GM06990 (cell line): Measurements from ENCODE around the gene FAM78B.

Source experiments
- DNase-seq: peaks from one replicate; pipeline ENCODE4 v3.0.0-alpha.2; 2011; ENCODE audit not compliant: insufficient read length; ENCODE audit errors: extremely low read depth
- H3K27me3 ChIP-seq: replicated peaks from 2 replicates; pipeline ENCODE4 v1.6.0; 2011; ENCODE audit warnings: low read length; ENCODE audit not compliant: control insufficient read depth, insufficient read depth
- H3K36me3 ChIP-seq: 2 replicates; pipeline ENCODE4 v1.5.1; 2011; ENCODE audit warnings: low read length; ENCODE audit not compliant: control insufficient read depth, insufficient read depth
- H3K4me3 ChIP-seq: replicated peaks from 2 replicates; pipeline ENCODE4 v1.5.1; 2011; ENCODE audit warnings: low read depth, mild to moderate bottlenecking, control low read depth, low read length
- TF ChIP-seq, protein P1 (sequence below): IDR thresholded peaks from 2 replicates; pipeline ENCODE4 v1.5.1; 2011; ENCODE audit warnings: low read length, control low read depth, mild to moderate bottlenecking, inconsistent platforms; ENCODE audit not compliant: insufficient read depth, poor library complexity, severe bottlenecking

FAM78B gene

DNA sequence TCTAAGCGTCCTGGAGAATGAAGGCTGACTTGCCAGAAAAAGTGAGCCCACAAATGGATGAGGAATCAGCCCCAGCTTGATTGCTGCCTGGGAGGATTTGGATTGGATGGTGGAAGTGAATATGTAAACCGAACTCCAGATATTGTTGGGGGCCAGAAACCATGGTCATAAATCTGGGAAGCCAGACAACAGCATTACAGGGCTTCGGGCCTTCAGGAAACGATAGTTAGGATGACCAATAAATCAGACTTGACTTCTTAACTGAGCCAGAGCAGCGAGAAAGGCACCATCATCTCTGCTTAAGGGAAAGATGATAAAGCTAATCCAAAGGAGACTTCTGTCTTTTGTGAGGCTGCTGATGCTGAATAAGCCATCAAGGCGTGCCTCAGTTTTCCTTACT lies 26.6 kb downstream of the FAM78B start:
- H3K36me3 ChIP-seq, result no peaks in the 10 kb centered on the region
- H3K4me3 ChIP-seq, result no peak overlapping the region
- no peaks in the 10 kb centered on the region for H3K27me3 ChIP-seq
- TF ChIP-seq, protein P1, sequence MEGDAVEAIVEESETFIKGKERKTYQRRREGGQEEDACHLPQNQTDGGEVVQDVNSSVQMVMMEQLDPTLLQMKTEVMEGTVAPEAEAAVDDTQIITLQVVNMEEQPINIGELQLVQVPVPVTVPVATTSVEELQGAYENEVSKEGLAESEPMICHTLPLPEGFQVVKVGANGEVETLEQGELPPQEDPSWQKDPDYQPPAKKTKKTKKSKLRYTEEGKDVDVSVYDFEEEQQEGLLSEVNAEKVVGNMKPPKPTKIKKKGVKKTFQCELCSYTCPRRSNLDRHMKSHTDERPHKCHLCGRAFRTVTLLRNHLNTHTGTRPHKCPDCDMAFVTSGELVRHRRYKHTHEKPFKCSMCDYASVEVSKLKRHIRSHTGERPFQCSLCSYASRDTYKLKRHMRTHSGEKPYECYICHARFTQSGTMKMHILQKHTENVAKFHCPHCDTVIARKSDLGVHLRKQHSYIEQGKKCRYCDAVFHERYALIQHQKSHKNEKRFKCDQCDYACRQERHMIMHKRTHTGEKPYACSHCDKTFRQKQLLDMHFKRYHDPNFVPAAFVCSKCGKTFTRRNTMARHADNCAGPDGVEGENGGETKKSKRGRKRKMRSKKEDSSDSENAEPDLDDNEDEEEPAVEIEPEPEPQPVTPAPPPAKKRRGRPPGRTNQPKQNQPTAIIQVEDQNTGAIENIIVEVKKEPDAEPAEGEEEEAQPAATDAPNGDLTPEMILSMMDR, result no peak
- no peak for DNase-seq

GRCh38 chr1:166139735-166140134 lies 27.1 kb downstream of the FAM78B start:
- H3K4me3 ChIP-seq, result no peak overlapping the region
- DNase-seq, result no peak
- TF ChIP-seq, protein P1, result no peak
- no peaks in the 10 kb centered on the region for H3K36me3 ChIP-seq
- H3K27me3 ChIP-seq, result no peaks in the 10 kb centered on the region

DNA sequence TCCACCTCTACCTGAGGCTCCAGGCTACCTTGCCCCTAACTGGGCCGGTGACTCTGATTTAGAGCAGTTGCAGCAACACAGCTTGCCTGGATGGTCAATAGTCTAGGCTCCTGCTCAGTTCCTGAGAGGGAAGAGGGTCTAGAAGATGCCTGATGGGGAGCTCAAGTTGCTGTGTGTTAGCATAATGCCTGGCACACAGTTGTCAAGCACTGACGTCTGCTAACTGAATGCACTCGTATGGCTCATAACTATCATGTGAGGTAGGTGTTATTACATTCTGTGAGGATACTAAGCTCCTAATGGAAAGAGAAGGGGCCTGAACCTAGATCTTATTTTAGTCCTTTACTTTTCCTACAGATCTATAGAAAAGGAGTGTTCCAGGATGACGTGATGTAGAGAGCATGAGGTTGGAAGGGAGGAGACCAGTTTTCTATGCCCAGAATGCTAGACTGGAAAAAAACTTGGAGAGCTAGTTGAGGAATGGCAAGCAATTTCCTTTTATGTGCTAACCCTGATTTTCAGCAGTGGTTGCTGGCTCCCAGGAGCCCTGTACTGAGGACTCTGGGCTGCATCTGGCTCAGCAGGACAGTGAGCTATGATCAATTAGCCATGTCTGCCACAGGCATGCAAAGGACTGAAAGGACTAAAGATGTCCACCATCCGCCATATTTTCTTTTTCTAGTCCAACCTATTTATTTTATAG lies 30.0 kb downstream of the FAM78B start:
- TF ChIP-seq, protein P1, result no peak
- no peak overlapping the region for H3K4me3 ChIP-seq
- H3K27me3 ChIP-seq, result no peaks in the 10 kb centered on the region
- DNase-seq, result no peak
- no peaks in the 10 kb centered on the region for H3K36me3 ChIP-seq

DNA sequence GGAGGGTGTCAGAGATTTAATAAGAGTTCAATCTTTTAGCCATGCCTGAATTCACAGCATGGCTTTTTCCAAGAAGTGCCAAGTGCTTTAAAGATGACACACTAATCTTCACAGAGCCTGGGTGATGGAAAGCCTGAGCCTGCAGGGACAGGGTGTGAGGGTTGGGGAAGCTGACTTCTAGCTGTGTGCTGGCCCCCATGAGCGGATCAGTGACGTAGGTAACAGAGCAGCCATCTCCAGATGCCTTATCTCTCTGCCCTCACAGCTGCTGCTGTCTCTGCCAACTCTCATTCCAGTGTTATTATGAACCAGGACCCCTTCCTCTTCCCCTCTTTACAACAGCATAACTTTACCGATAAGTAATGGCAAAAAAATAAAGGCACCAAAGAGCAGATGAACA lies 30.6 kb downstream of the FAM78B start:
- H3K4me3 ChIP-seq, result no peak overlapping the region
- H3K27me3 ChIP-seq, result no peaks in the 10 kb centered on the region
- no peaks in the 10 kb centered on the region for H3K36me3 ChIP-seq
- DNase-seq, result no peak
- TF ChIP-seq, protein P1, result no peak

- TF ChIP-seq, protein P1, result no peak
- no peak for DNase-seq
- H3K36me3 ChIP-seq, result no peaks in the 10 kb centered on the region
- no peak overlapping the region for H3K4me3 ChIP-seq
- no peaks in the 10 kb centered on the region for H3K27me3 ChIP-seq
Measured at GRCh38 chr1:166133857-166134256, 32.9 kb downstream of the FAM78B start.

DNA sequence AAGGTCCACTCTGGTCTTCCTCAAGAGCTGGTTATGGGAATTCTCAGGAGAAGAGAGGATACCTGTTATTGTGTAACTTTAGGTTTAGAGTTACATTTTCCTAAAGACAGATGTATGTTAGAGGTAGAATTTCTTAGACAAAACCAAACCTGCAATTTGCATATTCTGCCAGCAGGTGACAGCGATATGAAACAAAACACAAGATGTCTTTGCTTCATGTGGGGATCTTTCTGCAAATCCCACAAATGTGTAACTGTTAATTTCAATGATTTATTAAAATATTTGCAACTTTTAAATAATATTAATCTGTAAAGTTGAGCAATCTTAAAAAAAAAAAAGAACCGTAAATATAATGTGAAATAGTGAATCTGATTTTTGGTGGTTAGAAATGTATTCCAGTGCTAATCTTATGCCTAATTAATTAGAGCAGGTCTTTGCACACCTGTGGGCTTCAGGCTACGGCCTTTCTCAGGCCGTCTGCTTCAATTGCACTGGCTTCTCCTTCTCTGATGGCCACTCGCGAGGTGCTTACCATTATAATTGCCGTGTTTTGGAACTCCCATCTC lies 33.4 kb downstream of the FAM78B start:
- H3K36me3 ChIP-seq, result no peaks in the 10 kb centered on the region
- H3K4me3 ChIP-seq, result no peak overlapping the region
- DNase-seq, result no peak
- TF ChIP-seq, protein P1, result peak; percentile 51
- no peaks in the 10 kb centered on the region for H3K27me3 ChIP-seq
